GM12875 (cell line): ENCODE measurements around the gene ATP6V0D1.

ENCODE experiments used
- H3K4me3 ChIP-seq: one replicate; pipeline ENCODE4 v1.5.1; 2011; ENCODE audit warnings: low read depth, low read length, control low read depth
- CTCF ChIP-seq: IDR thresholded peaks from 2 replicates; pipeline ENCODE4 v1.5.1; 2011; ENCODE audit warnings: low read depth, mild to moderate bottlenecking, control low read depth, inconsistent platforms, low read length, moderate library complexity, borderline replicate concordance; ENCODE audit not compliant: insufficient read depth

Gene ATP6V0D1

GRCh38 chr16:67460168-67460567 is 20.8 kb downstream of the ATP6V0D1 start:
- TF ChIP-seq CTCF: no peak
- H3K4me3 ChIP-seq: no peak overlapping the region

- no peak overlapping the region for H3K4me3 ChIP-seq
Measured at GRCh38 chr16:67459861-67460150, 21.2 kb downstream of the ATP6V0D1 start.

GRCh38 chr16:67459066-67459860 is 21.7 kb downstream of the ATP6V0D1 start:
- no peak for TF ChIP-seq CTCF
- H3K4me3 ChIP-seq: no peak overlapping the region

More at GRCh38 chr16:67459861-67460150, 21.2 kb downstream of the ATP6V0D1 start:
- TF ChIP-seq CTCF: no peak

- no peak for TF ChIP-seq CTCF
- no peak overlapping the region for H3K4me3 ChIP-seq
Measured at GRCh38 chr16:67458121-67458641, 22.8 kb downstream of the ATP6V0D1 start.

- no peak overlapping the region for H3K4me3 ChIP-seq
- TF ChIP-seq CTCF: no peak
Measured at GRCh38 chr16:67457611-67458010, 23.3 kb downstream of the ATP6V0D1 start.

GRCh38 chr16:67456391-67457081 is 24.4 kb downstream of the ATP6V0D1 start:
- no peak overlapping the region for H3K4me3 ChIP-seq
- peak; percentile 32; the same call in 1 of the 2 replicates for TF ChIP-seq CTCF

- no peak overlapping the region for H3K4me3 ChIP-seq
- TF ChIP-seq CTCF: no peak
Measured at GRCh38 chr16:67454852-67455251, 26.1 kb downstream of the ATP6V0D1 start.
